Thyroid gland (tissue), 4 donors: ENCODE results near the gene ACSL6. TPM values are rescaled to one million over a fixed set of nuclear protein-coding genes. Genes with fewer than 3 reads are reported as not detected.

ENCODE experiments used
- DNase-seq, 2 donors: peaks; one replicate each; pipeline ENCODE4 v3.0.0-alpha.2; 2019
- H3K27ac ChIP-seq, 3 donors: fragments of 200-600 bp; sonication (generic); 1 replicate in 2 of 3; 2 replicates in 1 of 3; pipeline ENCODE4 v1.5.1; 2016 to 2019; ENCODE audit warnings: mild to moderate bottlenecking in 1 of 3, moderate library complexity in 1 of 3
- H3K27me3 ChIP-seq: fragments of 200-600 bp; sonication (generic); one replicate; pipeline ENCODE4 v1.5.1; 2019
- H3K36me3 ChIP-seq, 2 donors: fragments of 200-600 bp; sonication (generic); one replicate each; pipeline ENCODE4 v1.5.1; 2016 to 2019
- H3K4me1 ChIP-seq, 2 donors: fragments of 200-600 bp; sonication (generic); one replicate each; pipeline ENCODE4 v1.5.1; 2017 to 2019
- H3K4me3 ChIP-seq, 3 donors: fragments of 200-600 bp; sonication (generic); replicated peaks in 1 of 3; 1 replicate in 2 of 3; 2 replicates in 1 of 3; pipeline ENCODE4 v1.5.1; 2016; ENCODE audit warnings: mild to moderate bottlenecking in 1 of 3
- H3K9me3 ChIP-seq: fragments of 200-600 bp; sonication (generic); one replicate; pipeline ENCODE4 v1.5.1; 2017
- CTCF ChIP-seq, 6 experiments: fragments of 200-600 bp in 3 of 6; fragments of 450-650 bp in 3 of 6; sonication (generic) in 3 of 6; IDR thresholded peaks; one replicate each; pipeline ENCODE4 v1.5.1; 2016 to 2019; ENCODE audit warnings: antibody characterized with exemption in 6 of 6, mild to moderate bottlenecking in 2 of 6, inconsistent platforms in 1 of 6, moderate library complexity in 1 of 6
- POLR2A ChIP-seq, 2 donors: fragments of 450-650 bp; IDR thresholded peaks; one replicate each; pipeline ENCODE4 v1.6.1; 2017; ENCODE audit warnings: antibody characterized with exemption in 2 of 2, mild to moderate bottlenecking in 2 of 2, moderate library complexity in 1 of 2
- WGBS, 2 donors: methylation state at CpG; one replicate each; pipeline ENCODE4 v1.1.5; 2017; 5-methylcytosine and 5-hydroxymethylcytosine counted together
- intact Hi-C: fragments of 100-400 bp; cut with DNase I; formaldehyde crosslinking; loops from one replicate; pipeline ENCODE4 v1.15.1; 2023
- total RNA-seq, 4 donors: library from RNA; depleted of rRNA; stranded (reverse); fragments of >200 nt; gene quantifications; one replicate each; pipeline ENCODE4 v1.2.3, GENCODE V29; 2016

ACSL6 gene
- total RNA-seq, 4 donors from 2014 or later: 0.71 to 6.2 (median 1.2) TPM

GRCh38 chr5:131990716-131991115, 20.7 kb downstream of the ACSL6 start:
- H3K4me3 ChIP-seq: no peak overlapping the region
- intact Hi-C loops: no loop called here
- no peaks in the 10 kb centered on the region for H3K27me3 ChIP-seq
- WGBS, 2 donors: 95 to 96% methylated on average over 11 to 12 of the region's 13 CpGs
- H3K36me3 ChIP-seq: no peaks in the 10 kb centered on the region
- peaks cover 0 to 5% of the 10 kb centered on the region in 2 donors for H3K4me1 ChIP-seq
- no peak for DNase-seq
- no peak overlapping the region for H3K27ac ChIP-seq
- H3K9me3 ChIP-seq: no peaks in the 10 kb centered on the region
- TF ChIP-seq CTCF (IDR thresholded peaks at IDR 0.05): no peak
- TF ChIP-seq POLR2A (IDR thresholded peaks at IDR 0.05): no peak

- no peak for TF ChIP-seq CTCF (IDR thresholded peaks at IDR 0.05)
- TF ChIP-seq POLR2A (IDR thresholded peaks at IDR 0.05): no peak
- no peak overlapping the region for H3K4me3 ChIP-seq
- H3K27me3 ChIP-seq: no peaks in the 10 kb centered on the region
- H3K9me3 ChIP-seq: no peaks in the 10 kb centered on the region
- no peak overlapping the region for H3K27ac ChIP-seq
- intact Hi-C loops: no loop called here
- no peaks in the 10 kb centered on the region for H3K36me3 ChIP-seq
- no peak for DNase-seq
- WGBS, 2 donors: 94 to 100% methylated on average over 1 to 6 of the region's 6 CpGs
- peaks cover 0 to 5% of the 10 kb centered on the region in 2 donors for H3K4me1 ChIP-seq
These were observed 22.9 kb downstream of the ACSL6 start for GRCh38 chr5:131988601-131989000.

- intact Hi-C loops: no loop called here
- 43 to 54% methylated on average over 2 to 3 of the region's 3 CpGs for WGBS, 2 donors
These were observed 24.2 kb downstream of the ACSL6 start for GRCh38 chr5:131987251-131987650.

GRCh38 chr5:131986161-131986912, 25.1 kb downstream of the ACSL6 start:
- Histone ChIP-seq H3K9me3 (no peaks in the 10 kb centered on the region), H3K27me3 (no peaks in the 10 kb centered on the region), H3K27ac (no peak overlapping the region), H3K4me1 (peaks cover 0 to 5% of the 10 kb centered on the region in 2 donors), H3K36me3 (no peaks in the 10 kb centered on the region), H3K4me3 (no peak overlapping the region)
- intact Hi-C loops: no loop called here
- peak; percentile 52 to 74 for DNase-seq
- 70 to 82% methylated on average over 8 of the region's 8 CpGs for WGBS, 2 donors
- TF ChIP-seq CTCF (IDR thresholded peaks at IDR 0.05) (no peak), POLR2A (IDR thresholded peaks at IDR 0.05) (no peak)

More at GRCh38 chr5:131987251-131987650, 24.2 kb downstream of the ACSL6 start:
- no peaks in the 10 kb centered on the region for H3K36me3 ChIP-seq
- peaks cover 0 to 5% of the 10 kb centered on the region in 2 donors for H3K4me1 ChIP-seq
- DNase-seq: peak in 1 of 2 donors; percentile 16
- TF ChIP-seq POLR2A (IDR thresholded peaks at IDR 0.05) (no peak), CTCF (IDR thresholded peaks at IDR 0.05) (no peak)
- no peak overlapping the region for H3K27ac ChIP-seq
- H3K4me3 ChIP-seq: no peak overlapping the region
- H3K9me3 ChIP-seq: no peaks in the 10 kb centered on the region
- no peaks in the 10 kb centered on the region for H3K27me3 ChIP-seq

- TF ChIP-seq POLR2A (IDR thresholded peaks at IDR 0.05): no peak
- no peak for TF ChIP-seq CTCF (IDR thresholded peaks at IDR 0.05)
These were observed 26.3 kb downstream of the ACSL6 start for GRCh38 chr5:131984956-131985665.

More at GRCh38 chr5:131984956-131985665, 26.3 kb downstream of the ACSL6 start:
- intact Hi-C loops: no loop called here
- Histone ChIP-seq H3K27ac (no peak overlapping the region), H3K4me1 (peaks cover 0 to 5% of the 10 kb centered on the region in 2 donors), H3K4me3 (no peak overlapping the region), H3K27me3 (no peaks in the 10 kb centered on the region), H3K9me3 (no peaks in the 10 kb centered on the region), H3K36me3 (no peaks in the 10 kb centered on the region)
- 86 to 94% methylated on average over 7 to 8 of the region's 8 CpGs for WGBS, 2 donors
- no peak for DNase-seq
